HG03175 (cell line): ENCODE measurements around the gene C12orf57.
A peak's percentile ranks its signal among the peaks of the same experiment; 100 is the strongest.
"Not testable (repeated sequence)": the region's sequence is repeated elsewhere in the genome, so short reads cannot be mapped to it uniquely, and the experiment has no call there.

ENCODE experiments used
- ATAC-seq: cut with Tn5 transposase; IDR thresholded peaks from one replicate; pipeline ENCODE4 v1.9.1; 2021; ENCODE audit warnings: mild to moderate bottlenecking, moderate library complexity; ENCODE audit not compliant: unreplicated experiment

Gene C12orf57, protein sequence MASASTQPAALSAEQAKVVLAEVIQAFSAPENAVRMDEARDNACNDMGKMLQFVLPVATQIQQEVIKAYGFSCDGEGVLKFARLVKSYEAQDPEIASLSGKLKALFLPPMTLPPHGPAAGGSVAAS

GRCh38 chr12:6943722-6944380 lies at the start of gene C12orf57, which contains the start of gene RNU7-1:
Gene C12orf57, plus strand, starts transcription at chr12:6944022. Its CDS starts 100 bp downstream, at chr12:6944122.
Gene RNU7-1, plus strand, starts transcription at chr12:6943816.
- peak; percentile 36 for ATAC-seq

GRCh38 chr12:6894321-6894720 lies 49.5 kb upstream of the C12orf57 start:
- ATAC-seq = no peak

DNA sequence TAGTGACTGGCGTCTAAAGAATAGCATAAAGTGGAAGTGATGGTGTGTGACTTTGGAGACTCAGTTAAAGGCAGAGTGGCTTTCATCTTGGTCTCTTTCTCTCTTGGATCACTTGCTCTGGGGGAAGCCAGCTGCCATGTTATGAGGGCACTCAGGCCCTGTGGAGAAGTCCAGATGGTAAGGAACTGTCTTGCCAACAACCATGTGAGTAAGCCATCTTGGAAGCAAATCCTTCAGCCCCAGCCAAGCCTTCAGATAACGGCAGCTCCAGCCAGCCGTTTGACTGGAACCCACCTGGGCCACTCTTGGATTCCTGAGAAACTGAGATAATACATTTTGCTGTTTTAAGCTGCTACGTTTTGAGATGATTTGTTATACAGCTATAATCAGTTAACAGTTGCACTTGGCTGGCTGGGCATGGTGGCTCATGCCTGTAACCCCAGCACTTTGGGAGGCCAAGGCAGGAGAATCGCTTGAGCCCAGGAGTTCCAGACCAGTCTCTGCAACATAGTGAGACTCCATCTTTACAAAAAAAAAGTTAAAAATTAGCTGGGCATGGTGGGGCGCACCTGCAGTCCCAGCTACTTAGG lies 46.9 kb upstream of the C12orf57 start:
- no peak for ATAC-seq

- no peak for ATAC-seq
These were observed 44.4 kb upstream of the C12orf57 start for GRCh38 chr12:6899427-6899826.

GRCh38 chr12:6899837-6900519 lies 43.8 kb upstream of the C12orf57 start:
- no peak for ATAC-seq

GRCh38 chr12:6902448-6902847 lies 41.4 kb upstream of the C12orf57 start:
- ATAC-seq = no peak

DNA sequence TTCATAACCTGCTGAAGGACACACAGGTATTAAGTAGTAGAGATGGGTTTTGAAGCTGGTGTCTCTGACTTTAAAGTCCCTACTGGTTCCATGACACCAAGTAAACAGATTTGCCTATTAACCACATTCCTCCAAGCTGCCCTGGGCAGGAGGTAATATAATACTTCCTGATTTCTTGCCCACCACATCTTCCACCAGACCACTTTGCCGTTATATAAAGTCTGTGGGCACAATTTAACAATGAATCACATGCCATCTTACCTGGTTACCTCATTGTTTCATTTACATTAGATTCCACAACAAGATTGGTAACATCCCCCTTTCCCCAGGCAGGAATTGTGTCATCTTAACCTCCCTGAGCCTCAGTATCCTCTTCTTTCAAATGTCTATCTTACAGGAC lies 40.1 kb upstream of the C12orf57 start:
- ATAC-seq = no peak

DNA sequence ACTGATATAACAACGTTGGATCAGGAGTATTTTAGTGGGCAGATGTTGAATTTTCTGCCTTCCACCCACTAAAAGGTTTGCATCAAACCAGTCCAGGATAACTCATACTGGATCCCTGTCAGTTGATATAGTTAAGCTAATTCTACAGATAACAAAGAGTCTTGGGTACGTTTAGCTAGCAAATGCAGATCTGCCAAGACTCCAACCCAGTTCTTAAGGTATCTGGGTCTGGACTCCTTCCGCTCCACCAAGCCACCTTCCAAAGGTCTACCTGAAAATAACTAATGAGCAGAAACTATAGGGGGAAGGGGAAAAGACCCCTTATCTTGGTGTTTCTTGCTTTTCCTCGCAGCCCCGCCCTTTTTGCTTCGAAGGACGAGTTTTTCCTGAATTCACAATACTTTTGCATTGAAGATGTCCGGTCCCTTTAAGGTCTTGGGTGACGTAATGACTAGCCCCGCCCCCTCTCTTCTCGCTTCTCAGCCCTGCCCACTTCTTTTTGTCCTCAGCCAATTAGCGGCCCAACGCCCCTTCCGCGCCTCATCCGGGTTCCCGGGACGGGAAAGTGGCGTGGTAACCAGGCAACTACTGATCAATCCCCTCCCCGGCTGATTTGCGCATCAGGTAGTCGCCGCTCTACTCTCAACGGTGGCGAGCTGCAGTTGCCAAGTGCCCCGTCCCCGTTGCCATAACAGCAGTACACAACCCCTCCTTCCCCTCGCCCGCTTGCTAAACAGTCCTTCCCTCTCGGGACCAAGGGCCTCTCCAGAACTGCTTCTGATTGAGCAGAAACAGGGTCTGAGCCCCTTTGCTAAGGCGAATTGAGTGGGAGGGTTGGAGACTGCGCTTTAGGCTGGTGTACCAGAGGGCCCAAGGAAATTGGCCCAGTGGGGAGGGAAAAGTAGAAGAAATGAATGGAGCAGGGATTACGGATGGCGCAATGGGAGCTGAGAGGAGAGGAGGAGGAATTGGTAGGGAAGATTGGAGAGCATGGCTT lies 39.2 kb upstream of the C12orf57 start, which contains the start of gene LRRC23:
TSS of gene LRRC23 (plus strand) at position 543 of the 997 bp plus-strand sequence. CDS start 812 bp downstream, outside the sequence.
- ATAC-seq = peak; percentile 94

- no peak for ATAC-seq
These were observed 38.3 kb upstream of the C12orf57 start for GRCh38 chr12:6905414-6906040.

DNA sequence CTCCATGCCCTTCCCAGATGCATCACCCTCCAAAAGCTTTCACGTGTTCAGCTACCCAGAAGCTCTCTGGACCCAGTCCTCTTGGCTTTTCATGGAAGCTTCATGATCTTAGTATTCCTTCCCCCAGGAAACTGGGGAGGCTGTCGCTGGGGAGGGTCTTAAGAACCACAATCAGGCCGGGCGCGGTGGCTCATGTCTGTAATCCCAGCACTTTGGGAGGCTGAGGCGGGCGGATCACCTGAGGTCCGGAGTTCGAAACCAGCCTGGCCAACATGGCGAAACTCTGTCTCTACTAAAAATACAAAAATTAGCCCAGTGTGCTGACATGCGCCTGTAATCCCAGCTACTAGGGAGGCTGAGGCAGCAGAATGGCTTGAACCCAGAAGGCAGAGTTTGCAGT lies 35.7 kb upstream of the C12orf57 start:
- ATAC-seq = not testable (repeated sequence)

DNA sequence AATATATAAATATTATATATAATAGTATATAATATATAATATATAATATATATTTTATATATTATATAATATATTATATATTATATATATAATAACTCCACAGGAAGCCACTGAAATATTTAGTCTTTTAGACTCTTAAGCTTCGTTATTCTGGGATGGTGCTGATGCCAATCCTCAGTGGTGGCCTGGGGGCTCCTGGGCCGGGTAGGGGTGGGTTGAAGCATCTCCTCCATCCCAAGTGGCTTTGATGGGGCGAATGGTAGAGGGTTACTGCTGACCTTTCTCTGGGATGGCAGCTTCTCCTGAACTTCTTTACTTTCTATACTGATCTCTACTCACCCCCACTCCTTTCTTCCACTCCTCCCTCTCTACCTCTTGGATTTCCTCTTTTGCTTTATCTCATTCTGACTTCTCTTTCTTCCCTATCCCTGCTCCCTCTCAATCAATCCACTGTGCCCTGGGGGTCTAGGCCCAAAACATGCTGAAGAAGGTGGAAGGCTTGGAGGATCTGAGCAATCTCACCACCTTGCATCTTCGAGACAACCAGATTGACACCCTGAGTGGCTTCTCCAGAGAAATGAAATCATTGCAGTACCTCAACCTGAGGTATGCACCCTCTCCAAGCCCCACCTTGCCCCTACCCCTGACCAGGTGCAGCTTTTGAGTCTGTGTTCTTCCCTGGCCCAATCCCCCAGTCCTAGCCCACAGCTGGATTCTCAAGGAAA lies 34.2 kb upstream of the C12orf57 start:
- no peak for ATAC-seq

DNA sequence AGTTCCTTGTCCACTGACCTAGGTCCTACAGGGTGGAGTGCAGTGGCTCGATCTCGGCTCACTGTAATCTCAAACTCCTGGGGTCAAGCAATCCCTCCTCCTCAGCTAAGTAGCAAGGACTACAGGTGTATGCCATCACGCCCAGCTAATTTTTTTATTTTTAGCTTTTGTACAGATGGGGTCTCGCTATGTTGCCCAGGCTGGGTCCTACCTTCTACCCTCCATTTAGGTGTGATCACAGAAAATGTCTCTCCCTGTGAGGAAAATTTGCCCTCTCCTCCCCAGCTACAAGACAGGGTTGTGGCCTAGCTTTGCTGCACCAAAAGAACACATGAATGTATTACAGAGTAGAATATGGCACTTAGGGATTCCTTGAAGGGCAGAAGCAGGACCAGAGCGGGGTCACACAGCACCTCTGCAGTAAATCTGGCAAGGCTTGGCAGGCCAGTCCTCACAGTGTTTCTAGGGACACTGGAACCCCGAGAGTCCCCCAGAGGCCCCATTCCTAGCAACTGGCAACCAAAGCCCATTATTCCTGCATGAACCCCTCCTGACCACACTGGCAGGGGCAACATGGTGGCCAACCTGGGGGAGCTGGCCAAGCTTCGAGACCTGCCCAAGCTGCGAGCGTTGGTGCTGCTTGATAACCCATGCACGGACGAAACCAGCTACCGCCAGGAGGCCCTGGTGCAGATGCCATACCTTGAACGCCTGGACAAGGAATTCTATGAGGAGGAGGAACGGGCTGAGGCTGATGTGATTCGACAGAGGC lies 31.5 kb upstream of the C12orf57 start:
- ATAC-seq = no peak

- ATAC-seq = peak; percentile 77
These were observed 29.4 kb upstream of the C12orf57 start, which contains the start of gene ENO2 for GRCh38 chr12:6914246-6914946. Gene ENO2, plus strand, starts transcription at chr12:6914580. Its CDS starts 1,253 bp downstream, at chr12:6915833.

GRCh38 chr12:6914947-6915788 lies 28.7 kb upstream of the C12orf57 start:
- no peak for ATAC-seq

GRCh38 chr12:6915789-6916285 lies 28.0 kb upstream of the C12orf57 start:
- no peak for ATAC-seq

DNA sequence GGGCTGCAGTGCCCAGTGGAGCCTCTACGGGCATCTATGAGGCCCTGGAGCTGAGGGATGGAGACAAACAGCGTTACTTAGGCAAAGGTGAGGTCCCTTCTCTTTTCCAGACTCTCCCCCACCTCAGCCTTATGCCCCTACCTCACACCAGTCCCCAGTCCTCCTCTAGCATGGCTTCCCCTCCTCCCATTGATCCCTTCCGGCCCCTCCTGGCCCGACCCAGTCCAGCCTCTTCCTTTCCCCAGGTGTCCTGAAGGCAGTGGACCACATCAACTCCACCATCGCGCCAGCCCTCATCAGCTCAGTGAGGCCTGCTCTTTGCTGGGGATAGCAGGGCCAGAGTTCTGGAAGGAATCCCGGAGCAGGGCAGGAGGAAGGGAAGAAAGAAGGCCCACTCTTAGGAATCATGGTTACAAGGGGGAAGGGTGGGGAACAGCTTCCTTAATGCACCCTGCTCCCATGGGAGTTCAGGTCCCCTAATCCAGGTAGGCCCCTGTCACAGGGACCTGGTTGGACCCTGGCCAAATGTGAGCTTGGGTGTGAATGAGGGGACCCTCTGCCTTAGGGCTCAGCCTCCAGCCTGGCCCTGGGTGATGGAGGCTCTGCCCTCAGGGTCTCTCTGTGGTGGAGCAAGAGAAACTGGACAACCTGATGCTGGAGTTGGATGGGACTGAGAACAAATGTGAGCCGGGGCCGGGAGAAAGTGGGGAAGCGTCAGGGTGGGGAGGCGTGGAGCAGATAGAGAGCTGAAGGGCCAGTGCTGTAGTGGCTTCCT lies 27.2 kb upstream of the C12orf57 start:
- ATAC-seq = no peak
